Esophagus squamous epithelium (tissue), 5 donors: Measurements from ENCODE around the gene EVA1B. TPM values are rescaled to one million over a fixed set of nuclear protein-coding genes. Genes with fewer than 3 reads are reported as not detected.

ENCODE experiments used
- DNase-seq: peaks from one replicate; lab custom pipeline; 2025; lab: John Stamatoyannopoulos, UW
- H3K27ac ChIP-seq, 4 donors: fragments of 200-600 bp; sonication (generic); one replicate each; pipeline ENCODE4 v1.5.1; 2016 to 2019; ENCODE audit warnings: mild to moderate bottlenecking in 1 of 4
- H3K27me3 ChIP-seq, 4 donors: fragments of 200-600 bp; sonication (generic); 1 replicate in 3 of 4; 2 replicates in 1 of 4; pipeline versions ENCODE4 v1.5.1 to v1.6.0; 2017 to 2021; ENCODE audit warnings: antibody characterized with exemption in 1 of 4
- H3K36me3 ChIP-seq, 3 donors: fragments of 200-600 bp; sonication (generic); one replicate each; pipeline ENCODE4 v1.5.1; 2016 to 2019
- H3K4me1 ChIP-seq, 3 donors: fragments of 200-600 bp; sonication (generic); one replicate each; pipeline ENCODE4 v1.5.1; 2017 to 2019
- H3K4me3 ChIP-seq, 4 donors: fragments of 200-600 bp; sonication (generic); 1 replicate in 3 of 4; 2 replicates in 1 of 4; pipeline ENCODE4 v1.5.1; 2016 to 2019; ENCODE audit warnings: mild to moderate bottlenecking in 2 of 4, moderate library complexity in 1 of 4
- H3K9me3 ChIP-seq, 3 donors: fragments of 200-600 bp; sonication (generic); one replicate each; pipeline ENCODE4 v1.5.1; 2016 to 2019
- POLR2A ChIP-seq, 4 donors: fragments of 450-650 bp; IDR thresholded peaks; one replicate each; pipeline ENCODE4 v1.6.1; 2017; ENCODE audit warnings: antibody characterized with exemption in 4 of 4, mild to moderate bottlenecking in 4 of 4, moderate library complexity in 3 of 4
- WGBS, 2 donors: methylation state at CpG; one replicate each; pipeline ENCODE4 v1.1.5; 2018; 5-methylcytosine and 5-hydroxymethylcytosine counted together
- intact Hi-C: fragments of 100-400 bp; cut with DNase I; formaldehyde crosslinking; loops from one replicate; pipeline ENCODE4 v1.15.0; 2022
- total RNA-seq, 4 donors: library from RNA; depleted of rRNA; stranded (reverse); fragments of >200 nt; gene quantifications; one replicate each; pipeline ENCODE4 v1.1.0, GENCODE V29; 2016
- TF ChIP-seq, protein P1 (sequence below), 6 experiments: fragments of 450-650 bp in 4 of 6; fragments of 200-600 bp in 2 of 6; sonication (generic) in 2 of 6; IDR thresholded peaks; one replicate each; pipeline ENCODE4 v1.5.1; 2016 to 2019; ENCODE audit warnings: antibody characterized with exemption in 6 of 6, mild to moderate bottlenecking in 4 of 6, moderate library complexity in 4 of 6
- donor health status: DM: yes; HTN: yes; CAD: no.

EVA1B gene
- total RNA-seq, 4 donors from 2014 or later = 7.5 to 22.1 (median 12.8) TPM

DNA sequence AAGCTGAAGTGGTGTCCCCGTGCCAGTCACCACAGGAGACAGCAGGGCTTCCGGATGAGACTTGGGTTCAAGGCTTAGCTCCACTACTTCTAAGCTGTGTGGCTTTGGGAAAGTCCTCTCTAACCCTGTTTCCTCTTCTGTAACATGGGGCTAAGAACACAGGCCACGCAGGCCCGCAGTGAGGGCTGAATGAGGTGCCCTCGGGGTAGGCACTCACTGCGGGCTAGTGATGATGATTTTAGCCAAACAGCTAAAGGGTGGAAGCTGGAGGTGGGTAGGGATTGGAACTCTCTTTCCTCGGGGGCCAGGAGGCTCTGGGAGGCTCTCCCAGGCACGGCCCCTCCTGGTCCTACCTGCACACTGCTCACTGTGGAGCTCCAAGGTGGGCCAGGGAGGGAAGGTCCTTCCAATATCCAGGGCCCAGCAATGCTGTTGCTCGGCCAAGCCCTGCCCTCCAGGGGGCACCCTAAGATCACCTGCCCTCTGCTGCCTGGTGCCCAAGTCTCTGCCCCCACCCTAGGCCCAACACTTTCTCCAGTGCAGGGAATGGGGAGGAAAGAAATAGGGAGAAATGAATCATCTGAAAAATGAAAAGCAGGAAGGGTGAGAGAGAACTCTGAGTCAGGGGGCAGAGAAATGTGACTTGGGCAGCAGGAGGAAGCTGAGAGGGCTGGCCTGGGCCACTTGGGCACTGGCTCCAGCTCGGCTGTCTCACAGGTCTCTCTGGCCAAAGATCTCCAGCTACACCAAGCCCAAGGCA lies 19.2 kb upstream of the EVA1B start:
- no peak for DNase-seq
- WGBS, 2 donors = 57 to 69% methylated on average over 3 to 6 of the region's 10 CpGs
- H3K9me3 ChIP-seq = no peaks in the 10 kb centered on the region
- peaks cover 16 to 85% (median 34%) of the 10 kb centered on the region in 3 donors for H3K36me3 ChIP-seq
- H3K27me3 ChIP-seq = no peaks in the 10 kb centered on the region
- intact Hi-C loops = loop anchor here (5.0 kb wide), 1 partner anchor 80 kb away; no protein-coding TSS in a partner anchor
- H3K27ac ChIP-seq = peak overlapping the region; percentile 5 to 75 (median 48)
- H3K4me1 ChIP-seq = peaks cover 3 to 21% (median 18%) of the 10 kb centered on the region in 3 donors
- TF ChIP-seq, protein P1, sequence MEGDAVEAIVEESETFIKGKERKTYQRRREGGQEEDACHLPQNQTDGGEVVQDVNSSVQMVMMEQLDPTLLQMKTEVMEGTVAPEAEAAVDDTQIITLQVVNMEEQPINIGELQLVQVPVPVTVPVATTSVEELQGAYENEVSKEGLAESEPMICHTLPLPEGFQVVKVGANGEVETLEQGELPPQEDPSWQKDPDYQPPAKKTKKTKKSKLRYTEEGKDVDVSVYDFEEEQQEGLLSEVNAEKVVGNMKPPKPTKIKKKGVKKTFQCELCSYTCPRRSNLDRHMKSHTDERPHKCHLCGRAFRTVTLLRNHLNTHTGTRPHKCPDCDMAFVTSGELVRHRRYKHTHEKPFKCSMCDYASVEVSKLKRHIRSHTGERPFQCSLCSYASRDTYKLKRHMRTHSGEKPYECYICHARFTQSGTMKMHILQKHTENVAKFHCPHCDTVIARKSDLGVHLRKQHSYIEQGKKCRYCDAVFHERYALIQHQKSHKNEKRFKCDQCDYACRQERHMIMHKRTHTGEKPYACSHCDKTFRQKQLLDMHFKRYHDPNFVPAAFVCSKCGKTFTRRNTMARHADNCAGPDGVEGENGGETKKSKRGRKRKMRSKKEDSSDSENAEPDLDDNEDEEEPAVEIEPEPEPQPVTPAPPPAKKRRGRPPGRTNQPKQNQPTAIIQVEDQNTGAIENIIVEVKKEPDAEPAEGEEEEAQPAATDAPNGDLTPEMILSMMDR (IDR thresholded peaks at IDR 0.05) = peak; percentile 54 to 70 (median 58)
- no peak for TF ChIP-seq POLR2A (IDR thresholded peaks at IDR 0.05)
- no peak overlapping the region for H3K4me3 ChIP-seq

DNA sequence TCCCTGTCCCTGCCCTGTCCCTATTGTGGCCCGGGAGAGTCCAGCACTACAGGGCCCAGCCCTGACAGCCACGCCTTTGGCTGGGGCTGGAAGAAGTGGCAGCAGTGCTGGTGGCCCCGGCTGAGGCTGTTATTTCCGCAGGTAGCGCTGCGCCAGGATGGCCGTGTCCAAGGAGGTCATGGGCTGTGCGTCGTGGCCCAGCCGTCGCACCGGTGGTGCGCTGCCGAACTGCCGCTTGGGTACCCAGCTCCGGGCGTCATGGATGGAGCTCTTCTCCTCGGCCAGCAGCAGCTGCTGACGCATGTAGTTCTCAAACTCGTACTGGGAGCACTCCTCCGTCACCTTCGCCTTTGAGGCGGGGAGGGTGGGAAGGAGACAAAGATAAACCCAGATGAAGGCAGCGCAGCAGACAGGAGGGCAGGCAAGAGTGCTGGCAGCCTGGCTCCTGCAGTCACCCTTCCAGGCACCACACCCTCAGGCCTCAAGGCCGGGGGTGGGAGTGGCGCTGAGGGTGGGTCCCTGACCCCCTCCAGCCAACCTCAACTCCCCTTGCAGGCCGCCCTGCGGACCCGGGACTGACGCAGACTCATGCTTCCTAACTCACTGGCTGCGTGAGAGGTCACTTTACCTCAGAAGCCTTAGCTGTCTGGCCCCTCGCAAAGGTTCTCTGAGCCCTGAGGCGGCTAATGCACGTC lies 18.3 kb upstream of the EVA1B start:
- Histone ChIP-seq H3K27ac (no peak overlapping the region), H3K36me3 (peaks cover 11 to 76% (median 25%) of the 10 kb centered on the region in 3 donors), H3K9me3 (no peaks in the 10 kb centered on the region), H3K4me3 (no peak overlapping the region), H3K4me1 (peaks cover 3 to 21% (median 18%) of the 10 kb centered on the region in 3 donors), H3K27me3 (no peaks in the 10 kb centered on the region)
- no peak for DNase-seq
- TF ChIP-seq POLR2A (IDR thresholded peaks at IDR 0.05) = no peak
- TF ChIP-seq, protein P1 (IDR thresholded peaks at IDR 0.05) = no peak
- WGBS, 2 donors = 87 to 92% methylated on average over 10 to 12 of the region's 34 CpGs
- intact Hi-C loops = loop anchor here (5.0 kb wide), 1 partner anchor 81 kb away; no protein-coding TSS in a partner anchor

DNA sequence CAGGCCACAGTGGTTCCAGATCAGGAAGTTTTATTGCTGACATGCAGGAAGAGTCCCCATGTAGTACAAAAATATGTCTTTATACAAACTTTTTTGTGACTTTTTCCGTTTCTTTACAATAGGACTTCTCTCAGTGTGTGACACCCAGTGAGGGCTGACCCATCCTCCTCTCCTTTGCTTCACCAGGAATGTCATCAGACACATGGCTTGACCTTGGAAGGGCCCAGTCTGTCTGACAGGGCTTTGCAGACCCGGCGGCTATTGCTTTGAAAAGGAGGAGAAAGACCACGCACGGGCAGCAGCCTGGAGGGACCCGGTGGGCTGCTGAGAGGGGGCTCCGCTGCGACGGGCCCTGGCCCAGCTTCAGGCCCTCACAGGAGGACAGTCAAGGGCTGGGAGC lies 16.2 kb upstream of the EVA1B start:
- Histone ChIP-seq H3K36me3 (peaks cover 0 to 55% (median 10%) of the 10 kb centered on the region in 3 donors), H3K27ac (no peak overlapping the region), H3K27me3 (no peaks in the 10 kb centered on the region), H3K4me3 (no peak overlapping the region), H3K4me1 (peaks cover 3 to 21% (median 18%) of the 10 kb centered on the region in 3 donors), H3K9me3 (no peaks in the 10 kb centered on the region)
- TF ChIP-seq POLR2A (IDR thresholded peaks at IDR 0.05) = no peak
- TF ChIP-seq, protein P1 (IDR thresholded peaks at IDR 0.05) = no peak
- 72 to 96% methylated on average over 2 to 3 of the region's 9 CpGs for WGBS, 2 donors
- intact Hi-C loops = loop anchor here (5.0 kb wide), 1 partner anchor 83 kb away; no protein-coding TSS in a partner anchor
- DNase-seq = no peak

DNA sequence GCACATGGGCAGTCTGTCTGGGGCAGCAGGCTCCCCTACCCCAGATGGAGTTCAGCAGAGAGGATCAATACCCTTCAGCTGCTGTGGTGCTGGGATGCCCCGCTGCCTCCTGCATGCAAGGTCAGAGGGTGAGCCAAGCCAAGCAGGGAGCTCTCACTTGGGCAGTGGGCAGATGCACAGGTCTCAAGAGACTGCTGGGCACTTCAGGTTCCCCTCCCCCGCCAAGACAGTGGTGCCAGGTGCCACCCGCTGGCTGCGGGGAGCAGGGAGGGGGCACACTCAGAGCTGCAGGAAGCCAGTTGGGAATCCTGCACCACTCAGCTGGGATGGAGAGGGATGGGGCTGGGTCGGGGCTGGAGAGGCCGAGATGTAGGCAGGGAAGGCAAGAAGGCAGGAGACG lies 15.8 kb upstream of the EVA1B start:
- Histone ChIP-seq H3K27ac (no peak overlapping the region), H3K4me3 (no peak overlapping the region), H3K4me1 (peaks cover 3 to 21% (median 18%) of the 10 kb centered on the region in 3 donors), H3K36me3 (peaks cover 0 to 51% (median 8%) of the 10 kb centered on the region in 3 donors), H3K9me3 (no peaks in the 10 kb centered on the region), H3K27me3 (no peaks in the 10 kb centered on the region)
- WGBS, 2 donors = 75 to 83% methylated on average over 3 to 6 of the region's 7 CpGs
- intact Hi-C loops = no loop called here
- DNase-seq = no peak
- TF ChIP-seq, protein P1 (IDR thresholded peaks at IDR 0.05) = no peak
- no peak for TF ChIP-seq POLR2A (IDR thresholded peaks at IDR 0.05)
